OCI-LY3 (cell line): ENCODE data around the gene TTC28.

Source experiments
- CTCF ChIP-seq: fragments of 200-600, 300-600 bp; sonication (generic); IDR thresholded peaks from 2 replicates; pipeline ENCODE4 v1.5.1; 2014; ENCODE audit warnings: antibody characterized with exemption, low read length, low read depth
- EZH2phosphoT487 ChIP-seq: fragments of 200-600 bp; shearing (Covaris generic); IDR thresholded peaks from 2 replicates; pipeline ENCODE4 v1.6.1; 2018; ENCODE audit warnings: antibody characterized with exemption, mixed run types, low read depth

GRCh38 chr22:28172892-28173670 is 506.6 kb downstream of the TTC28 start:
- TF ChIP-seq CTCF (no peak), EZH2phosphoT487 (no peak)
